GM12875 (cell line): ENCODE results near the gene ZNF366.

Source experiments
- H3K4me3 ChIP-seq: one replicate; pipeline ENCODE4 v1.5.1; 2011; ENCODE audit warnings: low read depth, low read length, control low read depth
- TF ChIP-seq, protein P1 (sequence below): IDR thresholded peaks from 2 replicates; pipeline ENCODE4 v1.5.1; 2011; ENCODE audit warnings: low read depth, mild to moderate bottlenecking, control low read depth, inconsistent platforms, low read length, moderate library complexity, borderline replicate concordance; ENCODE audit not compliant: insufficient read depth

The ZNF366 gene

DNA sequence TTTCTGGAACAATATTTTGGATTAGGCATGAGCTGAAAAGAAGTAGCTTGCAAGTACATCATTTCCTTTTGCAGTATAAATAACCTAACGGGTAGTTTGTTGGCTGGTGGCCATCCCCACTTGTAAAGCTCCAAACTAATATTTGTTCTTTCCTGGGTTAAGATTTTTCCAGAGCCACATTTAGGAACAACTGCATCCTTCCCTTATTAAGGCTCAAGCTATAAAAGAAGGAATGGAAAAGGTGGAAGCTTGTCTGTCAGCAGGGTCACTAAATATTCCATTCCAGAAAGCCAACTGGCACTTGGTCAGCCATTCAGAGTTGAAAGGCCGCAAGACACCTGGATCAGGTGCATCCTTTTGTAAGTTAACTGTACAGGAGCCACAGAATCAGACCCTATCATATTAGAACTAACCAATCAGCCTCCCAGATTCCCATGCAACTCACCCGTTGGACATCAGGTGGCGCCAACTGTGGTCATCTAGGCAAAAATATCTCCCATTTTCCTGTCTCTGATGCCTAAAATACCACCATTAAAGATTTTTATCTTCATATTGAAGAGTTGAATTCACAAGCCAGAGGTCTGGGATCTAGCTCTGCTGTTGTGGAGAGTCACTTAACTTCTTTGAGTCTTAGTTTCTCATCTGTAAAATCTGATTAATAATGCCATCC lies 104.1 kb downstream of the ZNF366 start:
- TF ChIP-seq, protein P1, sequence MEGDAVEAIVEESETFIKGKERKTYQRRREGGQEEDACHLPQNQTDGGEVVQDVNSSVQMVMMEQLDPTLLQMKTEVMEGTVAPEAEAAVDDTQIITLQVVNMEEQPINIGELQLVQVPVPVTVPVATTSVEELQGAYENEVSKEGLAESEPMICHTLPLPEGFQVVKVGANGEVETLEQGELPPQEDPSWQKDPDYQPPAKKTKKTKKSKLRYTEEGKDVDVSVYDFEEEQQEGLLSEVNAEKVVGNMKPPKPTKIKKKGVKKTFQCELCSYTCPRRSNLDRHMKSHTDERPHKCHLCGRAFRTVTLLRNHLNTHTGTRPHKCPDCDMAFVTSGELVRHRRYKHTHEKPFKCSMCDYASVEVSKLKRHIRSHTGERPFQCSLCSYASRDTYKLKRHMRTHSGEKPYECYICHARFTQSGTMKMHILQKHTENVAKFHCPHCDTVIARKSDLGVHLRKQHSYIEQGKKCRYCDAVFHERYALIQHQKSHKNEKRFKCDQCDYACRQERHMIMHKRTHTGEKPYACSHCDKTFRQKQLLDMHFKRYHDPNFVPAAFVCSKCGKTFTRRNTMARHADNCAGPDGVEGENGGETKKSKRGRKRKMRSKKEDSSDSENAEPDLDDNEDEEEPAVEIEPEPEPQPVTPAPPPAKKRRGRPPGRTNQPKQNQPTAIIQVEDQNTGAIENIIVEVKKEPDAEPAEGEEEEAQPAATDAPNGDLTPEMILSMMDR, result 0 out of 2 replicates have a peak, but pooled peaks have one; percentile 26
- no peak overlapping the region for H3K4me3 ChIP-seq

DNA sequence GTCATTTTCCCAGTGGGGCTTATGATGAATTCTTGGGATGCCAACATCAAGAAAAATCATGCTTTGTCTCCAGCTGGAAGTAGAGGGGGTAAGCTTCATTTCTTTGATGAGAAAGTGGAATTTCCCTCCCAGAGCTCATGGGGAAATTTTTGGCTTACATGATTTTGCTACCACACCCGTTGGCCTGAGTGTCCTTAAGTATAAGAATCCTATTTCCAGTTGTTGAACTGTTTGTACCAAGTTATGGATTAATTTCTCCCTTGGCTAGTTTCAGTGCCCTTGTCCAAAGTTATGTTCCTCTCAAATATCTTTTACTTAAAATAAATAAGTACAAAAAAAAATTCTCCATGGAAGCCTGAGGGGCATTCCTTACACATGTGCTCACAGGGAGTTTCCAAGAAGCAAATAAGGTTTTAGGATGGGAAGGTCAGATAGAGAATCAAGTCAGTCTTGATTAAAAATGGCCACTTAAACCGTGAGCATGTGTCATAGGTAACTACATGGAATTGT lies 104.8 kb downstream of the ZNF366 start:
- TF ChIP-seq, protein P1, result no peak

DNA sequence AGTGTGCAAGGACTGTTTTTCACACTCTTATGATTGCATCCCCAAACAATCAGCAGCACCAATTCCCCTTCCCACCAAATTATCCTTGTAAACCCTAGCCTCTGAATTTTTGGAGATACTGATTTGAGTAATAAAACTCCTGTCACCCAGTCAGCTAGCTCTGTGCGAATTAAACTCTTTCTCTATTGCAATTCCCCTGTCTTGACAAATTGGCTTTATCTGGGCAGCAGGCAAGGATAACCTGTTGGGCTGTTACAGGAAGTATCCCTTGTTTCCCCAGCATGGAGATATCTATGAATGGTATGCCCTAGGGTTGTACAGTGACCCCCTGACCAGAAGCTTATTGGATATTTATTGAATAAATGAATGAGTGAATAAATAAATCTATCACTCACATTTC lies 106.3 kb downstream of the ZNF366 start:
- H3K4me3 ChIP-seq, result no peak overlapping the region
- TF ChIP-seq, protein P1, result no peak

More for the DNA sequence above, 104.8 kb downstream of the ZNF366 start:
- no peak overlapping the region for H3K4me3 ChIP-seq

DNA sequence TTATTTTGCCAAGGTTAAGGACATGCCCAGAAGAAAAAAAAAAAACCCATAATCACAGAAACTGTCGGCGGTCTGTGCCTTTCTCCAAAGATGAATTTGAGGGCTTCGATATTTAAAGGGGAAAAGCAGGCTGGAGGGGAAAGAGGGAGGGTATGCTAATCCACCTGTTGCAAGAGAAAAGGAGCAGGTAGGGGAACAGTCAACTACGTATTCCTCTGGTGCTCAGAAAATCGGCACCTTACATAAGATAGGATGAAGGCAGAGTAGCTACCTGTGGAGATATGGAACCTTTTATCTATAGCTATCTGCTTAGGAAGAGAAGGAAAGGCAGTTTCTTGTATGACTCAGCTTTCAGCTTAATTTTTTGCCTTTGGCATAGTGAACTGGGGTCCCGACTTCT lies 109.4 kb downstream of the ZNF366 start:
- no peak overlapping the region for H3K4me3 ChIP-seq
- TF ChIP-seq, protein P1, result no peak

DNA sequence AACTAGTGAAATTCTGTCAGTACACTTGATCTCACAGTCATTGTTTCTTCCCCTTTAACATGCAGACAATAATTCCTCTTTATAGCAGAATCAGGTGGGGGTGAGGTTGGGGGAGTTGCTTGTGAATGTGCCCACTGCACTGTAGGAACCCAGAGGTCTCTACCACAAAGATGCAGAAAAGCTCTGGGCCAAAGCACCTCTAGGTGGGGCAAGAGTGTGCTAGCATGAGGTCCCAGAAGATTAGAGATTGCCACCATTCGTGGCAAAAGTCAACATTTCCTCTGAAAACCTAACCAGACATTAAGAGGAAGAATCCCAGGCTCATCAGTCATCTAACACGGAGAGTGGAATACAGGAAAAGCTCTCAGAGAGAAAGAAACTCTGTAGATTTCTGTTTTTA lies 112.5 kb downstream of the ZNF366 start:
- TF ChIP-seq, protein P1, result peak; percentile 73
- no peak overlapping the region for H3K4me3 ChIP-seq

DNA sequence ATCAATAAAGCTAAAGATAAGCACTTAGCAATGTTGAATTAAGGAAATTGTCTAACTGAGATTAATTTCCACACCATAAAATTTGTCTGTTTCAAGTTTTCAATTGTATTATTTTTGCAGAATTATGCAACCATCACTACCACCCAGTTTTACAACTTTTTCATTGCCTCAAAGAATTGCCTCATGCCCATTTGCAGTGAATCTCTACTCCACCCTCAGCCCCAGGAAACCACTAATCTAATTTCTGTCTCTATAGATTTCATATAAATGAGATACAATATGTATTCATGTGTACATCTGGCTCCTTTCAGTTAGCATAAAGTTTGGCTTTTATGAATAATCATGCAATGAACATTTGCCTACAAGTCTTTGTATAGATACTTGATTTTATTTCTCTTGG lies 114.2 kb downstream of the ZNF366 start:
- H3K4me3 ChIP-seq, result no peak overlapping the region
- TF ChIP-seq, protein P1, result no peak
